Ishikawa (cell line): Measurements from ENCODE around the gene RHEX.

Experiments
- EGR1 ChIP-seq: IDR thresholded peaks from 2 replicates; pipeline ENCODE4 v1.6.1; 2012
- EP300 ChIP-seq: IDR thresholded peaks from 2 replicates; pipeline ENCODE4 v1.6.1; 2012; ENCODE audit warnings: borderline replicate concordance
- MAX ChIP-seq: IDR thresholded peaks from 2 replicates; pipeline ENCODE4 v1.6.1; 2012
- RAD21 ChIP-seq: IDR thresholded peaks from 2 replicates; pipeline ENCODE4 v1.6.1; 2012; ENCODE audit warnings: low read depth
- REST ChIP-seq: IDR thresholded peaks from 2 replicates; pipeline ENCODE4 v1.6.1; 2012; ENCODE audit warnings: low read depth, mild to moderate bottlenecking
- TCF12 ChIP-seq: IDR thresholded peaks from 2 replicates; pipeline ENCODE4 v1.6.1; 2012; ENCODE audit warnings: low read depth
- TEAD4 ChIP-seq: IDR thresholded peaks from 2 replicates; pipeline ENCODE4 v1.6.1; 2012
- YY1 ChIP-seq: IDR thresholded peaks from 2 replicates; pipeline ENCODE4 v1.6.1; 2012; ENCODE audit warnings: low read depth

DNA sequence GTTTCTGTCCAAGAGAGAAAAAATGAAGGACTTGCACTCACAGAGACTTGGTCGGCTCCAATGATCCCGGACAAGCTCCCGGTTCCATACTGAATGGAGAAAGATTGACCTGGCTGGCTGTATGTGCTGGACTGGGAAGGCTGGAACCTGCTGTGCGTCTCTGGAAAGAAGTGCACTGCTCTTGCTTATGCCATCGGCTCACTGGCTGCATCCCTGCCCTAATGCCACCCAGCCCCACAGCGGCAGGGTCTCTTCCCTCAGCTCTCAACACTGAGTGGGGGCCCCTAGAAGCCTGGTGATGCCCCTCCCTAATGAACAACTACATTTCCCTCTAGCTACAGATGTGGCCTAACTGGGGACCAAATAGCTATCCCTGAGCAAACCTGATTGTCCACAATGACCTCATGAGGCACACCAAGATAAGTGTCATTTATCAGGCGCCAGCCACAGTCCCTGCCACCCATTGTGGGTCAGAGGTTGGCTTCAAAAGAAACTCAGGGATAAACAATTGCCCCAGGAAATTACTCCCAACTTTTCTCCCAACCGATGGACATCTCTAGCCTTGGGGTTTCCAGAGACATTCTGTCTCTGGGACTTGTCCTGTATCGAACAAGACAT, 31.9 kb upstream of the RHEX start:
- TF ChIP-seq MAX, result no peak
- TF ChIP-seq REST, result no peak
- TF ChIP-seq TCF12, result no peak
- TF ChIP-seq EP300, result no peak
- TF ChIP-seq TEAD4, result no peak
- no peak for TF ChIP-seq EGR1
- TF ChIP-seq RAD21, result no peak
- no peak for TF ChIP-seq YY1
